ENCODE results near the gene SLC9A3. TPM values are rescaled to one million over a fixed set of nuclear protein-coding genes. Genes with fewer than 3 reads are reported as not detected.

The SLC9A3 gene
- total and polyA plus RNA-seq, 2 experiments from 2014 or later, result 1.2 to 1.7 TPM

- no peak overlapping the region for H3K4me3 ChIP-seq
- no peaks in the 10 kb centered on the region for H4K20me1 ChIP-seq (ENCODE audit: insufficient read depth)
- TF ChIP-seq EZH2 (IDR thresholded peaks at IDR 0.05; ENCODE audit: insufficient read depth, poor library complexity, severe bottlenecking) (no peak), EZH2phosphoT487 (IDR thresholded peaks at IDR 0.05; ENCODE audit: insufficient read depth, low read depth) (no peak)
- H3K27me3 ChIP-seq (replicated peaks; ENCODE audit: insufficient read depth), result no peaks in the 10 kb centered on the region
- in situ Hi-C loops (cut with MboI), result no loop called here
- H3K9me3 ChIP-seq (ENCODE audit: low read depth), result no peaks in the 10 kb centered on the region
- peaks cover 10% of the 10 kb centered on the region for H3K4me1 ChIP-seq (ENCODE audit: insufficient read depth)
- H3K9me2 ChIP-seq (ENCODE audit: insufficient read depth), result no peaks in the 10 kb centered on the region
- H3F3A ChIP-seq (ENCODE audit: insufficient read depth), result peaks cover 4% of the 10 kb centered on the region
- WGBS, 2 experiments (ENCODE audit: low coverage in 1 of 2, low lambda C conversion rate in 2 of 2, missing lambda C conversion rate in 2 of 2), result 82 to 85% methylated on average over 7 of the region's 7 CpGs
- H3K4me2 ChIP-seq (ENCODE audit: unreplicated experiment), result no peak overlapping the region
- H3K9ac ChIP-seq, result no peak overlapping the region
- H3K36me3 ChIP-seq (ENCODE audit: low read depth), result peaks cover 10% of the 10 kb centered on the region; the same call in 1 of the 2 replicates
- no peak for DNase-seq
- H2AFZ ChIP-seq, result no peak overlapping the region
- peaks cover 20% of the 10 kb centered on the region for H3K79me2 ChIP-seq (ENCODE audit: insufficient read depth)
- no peak overlapping the region for H3K27ac ChIP-seq
Measured at GRCh38 chr5:463301-463700, 60.9 kb downstream of the SLC9A3 start.

- Histone ChIP-seq H3K36me3 (ENCODE audit: low read depth) (peaks cover 18% of the 10 kb centered on the region; the same call in 1 of the 2 replicates), H3K79me2 (ENCODE audit: insufficient read depth) (peaks cover 32% of the 10 kb centered on the region)
- 97 to 98% methylated on average over 24 of the region's 24 CpGs for WGBS, 2 experiments (ENCODE audit: low coverage in 1 of 2, low lambda C conversion rate in 2 of 2, missing lambda C conversion rate in 2 of 2)
Measured at GRCh38 chr5:462051-462481, 62.2 kb downstream of the SLC9A3 start.

GRCh38 chr5:460273-460625 lies 64.0 kb downstream of the SLC9A3 start:
- no peak for DNase-seq
- Histone ChIP-seq H3K36me3 (ENCODE audit: low read depth) (peaks cover 18% of the 10 kb centered on the region; the same call in 1 of the 2 replicates), H3K27me3 (replicated peaks; ENCODE audit: insufficient read depth) (no peaks in the 10 kb centered on the region), H3F3A (ENCODE audit: insufficient read depth) (peaks cover 10% of the 10 kb centered on the region), H4K20me1 (ENCODE audit: insufficient read depth) (no peaks in the 10 kb centered on the region), H3K4me1 (ENCODE audit: insufficient read depth) (peaks cover 10% of the 10 kb centered on the region), H3K79me2 (ENCODE audit: insufficient read depth) (peaks cover 50% of the 10 kb centered on the region), H3K4me2 (ENCODE audit: unreplicated experiment) (no peak overlapping the region), H3K9me3 (ENCODE audit: low read depth) (no peaks in the 10 kb centered on the region), H3K9me2 (ENCODE audit: insufficient read depth) (no peaks in the 10 kb centered on the region), H2AFZ (no peak overlapping the region), H3K4me3 (no peak overlapping the region), H3K27ac (no peak overlapping the region), H3K9ac (no peak overlapping the region)
- in situ Hi-C loops (cut with MboI), result no loop called here
- TF ChIP-seq EZH2phosphoT487 (IDR thresholded peaks at IDR 0.05; ENCODE audit: insufficient read depth, low read depth) (no peak), EZH2 (IDR thresholded peaks at IDR 0.05; ENCODE audit: insufficient read depth, poor library complexity, severe bottlenecking) (no peak)
- WGBS, 2 experiments (ENCODE audit: low coverage in 1 of 2, low lambda C conversion rate in 2 of 2, missing lambda C conversion rate in 2 of 2), result 89 to 93% methylated on average over 8 of the region's 8 CpGs

More at GRCh38 chr5:462051-462481, 62.2 kb downstream of the SLC9A3 start:
- H3K9me3 ChIP-seq (ENCODE audit: low read depth), result no peaks in the 10 kb centered on the region
- no peak overlapping the region for H2AFZ ChIP-seq
- no peak overlapping the region for H3K4me2 ChIP-seq (ENCODE audit: unreplicated experiment)
- H3K9me2 ChIP-seq (ENCODE audit: insufficient read depth), result no peaks in the 10 kb centered on the region
- H3F3A ChIP-seq (ENCODE audit: insufficient read depth), result peaks cover 10% of the 10 kb centered on the region
- in situ Hi-C loops (cut with MboI), result no loop called here
- H4K20me1 ChIP-seq (ENCODE audit: insufficient read depth), result no peaks in the 10 kb centered on the region
- TF ChIP-seq EZH2 (IDR thresholded peaks at IDR 0.05; ENCODE audit: insufficient read depth, poor library complexity, severe bottlenecking) (no peak), EZH2phosphoT487 (IDR thresholded peaks at IDR 0.05; ENCODE audit: insufficient read depth, low read depth) (no peak)
- no peaks in the 10 kb centered on the region for H3K27me3 ChIP-seq (replicated peaks; ENCODE audit: insufficient read depth)
- DNase-seq, result no peak
- peaks cover 10% of the 10 kb centered on the region for H3K4me1 ChIP-seq (ENCODE audit: insufficient read depth)
- no peak overlapping the region for H3K27ac ChIP-seq
- H3K9ac ChIP-seq, result no peak overlapping the region
- no peak overlapping the region for H3K4me3 ChIP-seq

- no peaks in the 10 kb centered on the region for H3K9me2 ChIP-seq (ENCODE audit: insufficient read depth)
- H3K4me3 ChIP-seq, result no peak overlapping the region
- TF ChIP-seq EZH2phosphoT487 (IDR thresholded peaks at IDR 0.05; ENCODE audit: insufficient read depth, low read depth) (no peak), EZH2 (IDR thresholded peaks at IDR 0.05; ENCODE audit: insufficient read depth, poor library complexity, severe bottlenecking) (no peak)
- peaks cover 18% of the 10 kb centered on the region; the same call in 1 of the 2 replicates for H3K36me3 ChIP-seq (ENCODE audit: low read depth)
- H3K4me1 ChIP-seq (ENCODE audit: insufficient read depth), result peaks cover 10% of the 10 kb centered on the region
- no peak overlapping the region for H3K4me2 ChIP-seq (ENCODE audit: unreplicated experiment)
- no peak for DNase-seq
- WGBS, 2 experiments (ENCODE audit: low coverage in 1 of 2, low lambda C conversion rate in 2 of 2, missing lambda C conversion rate in 2 of 2), result 96% methylated on average over 24 of the region's 24 CpGs
- H3K9me3 ChIP-seq (ENCODE audit: low read depth), result no peaks in the 10 kb centered on the region
- H4K20me1 ChIP-seq (ENCODE audit: insufficient read depth), result no peaks in the 10 kb centered on the region
- H3F3A ChIP-seq (ENCODE audit: insufficient read depth), result peaks cover 10% of the 10 kb centered on the region
- in situ Hi-C loops (cut with MboI), result no loop called here
- no peak overlapping the region for H2AFZ ChIP-seq
- peak overlapping the region; percentile 70 for H3K9ac ChIP-seq
- H3K27me3 ChIP-seq (replicated peaks; ENCODE audit: insufficient read depth), result no peaks in the 10 kb centered on the region
- H3K27ac ChIP-seq, result peak overlapping the region; percentile 83
- H3K79me2 ChIP-seq (ENCODE audit: insufficient read depth), result peaks cover 56% of the 10 kb centered on the region
Measured at GRCh38 chr5:459562-460272, 64.5 kb downstream of the SLC9A3 start.

Data from GM23248 (cell line).